Vagina (tissue), 2 donors: ENCODE results near the gene VWA5A. TPM values are rescaled to one million over a fixed set of nuclear protein-coding genes. Genes with fewer than 3 reads are reported as not detected.
A peak's percentile ranks its signal among the peaks of the same experiment; 100 is the strongest.

ENCODE experiments used
- DNase-seq, 2 donors: peaks; one replicate each; pipeline ENCODE4 v3.0.0-alpha.2; 2017; ENCODE audit errors: extremely low spot score in 2 of 2
- H3K27ac ChIP-seq: fragments of 200-600 bp; sonication (generic); one replicate; pipeline ENCODE4 v1.5.1; 2019
- H3K27me3 ChIP-seq: fragments of 200-600 bp; sonication (generic); one replicate; pipeline ENCODE4 v1.5.1; 2019
- H3K36me3 ChIP-seq, 2 donors: fragments of 200-600 bp; sonication (generic); one replicate each; pipeline ENCODE4 v1.5.1; 2017 to 2019
- H3K4me1 ChIP-seq: fragments of 200-600 bp; sonication (generic); one replicate; pipeline ENCODE4 v1.5.1; 2019
- H3K4me3 ChIP-seq, 2 donors: fragments of 200-600 bp; sonication (generic); 1 replicate in 1 of 2; 2 replicates in 1 of 2; pipeline ENCODE4 v1.5.1; 2016 to 2019
- H3K9me3 ChIP-seq: fragments of 200-600 bp; sonication (generic); one replicate; pipeline ENCODE4 v1.5.1; 2019
- CTCF ChIP-seq, 3 experiments: fragments of 450-650 bp in 2 of 3; fragments of 200-600 bp in 1 of 3; sonication (generic) in 1 of 3; IDR thresholded peaks; one replicate each; pipeline ENCODE4 v1.5.1; 2017 to 2019; ENCODE audit warnings: antibody characterized with exemption in 3 of 3, mild to moderate bottlenecking in 2 of 3, moderate library complexity in 2 of 3
- POLR2A ChIP-seq, 2 donors: fragments of 450-650 bp; IDR thresholded peaks; one replicate each; pipeline ENCODE4 v1.6.1; 2017; ENCODE audit warnings: antibody characterized with exemption in 2 of 2, mild to moderate bottlenecking in 2 of 2, moderate library complexity in 2 of 2
- POLR2AphosphoS5 ChIP-seq, 2 donors: sonication (generic); formaldehyde crosslinking; IDR thresholded peaks; one replicate each; pipeline ENCODE4 v1.9.0; 2017; ENCODE audit warnings: antibody characterized with exemption in 2 of 2, mild to moderate bottlenecking in 2 of 2, low read depth in 1 of 2; ENCODE audit not compliant: insufficient read depth in 1 of 2
- intact Hi-C: fragments of 100-400 bp; cut with DNase I; formaldehyde crosslinking; loops from one replicate; pipeline ENCODE4 v1.15.1; 2023
- total RNA-seq: library from RNA; depleted of rRNA; stranded (reverse); fragments of >200 nt; gene quantifications from one replicate; pipeline ENCODE4 v1.2.3, GENCODE V29; 2016

The VWA5A gene
- total RNA-seq, 1 donor from 2014 or later: 17.9 TPM

- no peak overlapping the region for H3K27ac ChIP-seq
- intact Hi-C loops: no loop called here
- H3K27me3 ChIP-seq: peaks cover 3% of the 10 kb centered on the region
- TF ChIP-seq POLR2AphosphoS5 (IDR thresholded peaks at IDR 0.05; ENCODE audit: insufficient read depth in 1 of 2, low read depth in 1 of 2) (no peak), CTCF (IDR thresholded peaks at IDR 0.05) (no peak), POLR2A (IDR thresholded peaks at IDR 0.05) (no peak)
- H3K9me3 ChIP-seq: no peaks in the 10 kb centered on the region
- DNase-seq: no peak
- H3K36me3 ChIP-seq: no peaks in the 10 kb centered on the region
- no peak overlapping the region for H3K4me3 ChIP-seq
- peaks cover 8% of the 10 kb centered on the region for H3K4me1 ChIP-seq
Observed at GRCh38 chr11:124071623-124071948, 43.7 kb upstream of the VWA5A start.

GRCh38 chr11:124072147-124072546 lies 43.1 kb upstream of the VWA5A start:
- intact Hi-C loops: no loop called here

GRCh38 chr11:124074554-124074953 lies 40.7 kb upstream of the VWA5A start:
- Histone ChIP-seq H3K9me3 (no peaks in the 10 kb centered on the region), H3K4me1 (peaks cover 8% of the 10 kb centered on the region), H3K4me3 (no peak overlapping the region), H3K27me3 (peaks cover 3% of the 10 kb centered on the region), H3K27ac (no peak overlapping the region), H3K36me3 (no peaks in the 10 kb centered on the region)
- no peak for TF ChIP-seq POLR2AphosphoS5 (IDR thresholded peaks at IDR 0.05; ENCODE audit: insufficient read depth in 1 of 2, low read depth in 1 of 2)
- TF ChIP-seq POLR2A (IDR thresholded peaks at IDR 0.05): no peak
- no peak for TF ChIP-seq CTCF (IDR thresholded peaks at IDR 0.05)
- DNase-seq: no peak
- intact Hi-C loops: no loop called here

More at GRCh38 chr11:124072147-124072546, 43.1 kb upstream of the VWA5A start:
- no peak overlapping the region for H3K27ac ChIP-seq
- H3K27me3 ChIP-seq: peaks cover 3% of the 10 kb centered on the region
- H3K36me3 ChIP-seq: no peaks in the 10 kb centered on the region
- DNase-seq: no peak
- H3K9me3 ChIP-seq: no peaks in the 10 kb centered on the region
- no peak for TF ChIP-seq CTCF (IDR thresholded peaks at IDR 0.05)
- TF ChIP-seq POLR2A (IDR thresholded peaks at IDR 0.05): no peak
- no peak for TF ChIP-seq POLR2AphosphoS5 (IDR thresholded peaks at IDR 0.05; ENCODE audit: insufficient read depth in 1 of 2, low read depth in 1 of 2)
- no peak overlapping the region for H3K4me3 ChIP-seq
- H3K4me1 ChIP-seq: peaks cover 8% of the 10 kb centered on the region

DNA sequence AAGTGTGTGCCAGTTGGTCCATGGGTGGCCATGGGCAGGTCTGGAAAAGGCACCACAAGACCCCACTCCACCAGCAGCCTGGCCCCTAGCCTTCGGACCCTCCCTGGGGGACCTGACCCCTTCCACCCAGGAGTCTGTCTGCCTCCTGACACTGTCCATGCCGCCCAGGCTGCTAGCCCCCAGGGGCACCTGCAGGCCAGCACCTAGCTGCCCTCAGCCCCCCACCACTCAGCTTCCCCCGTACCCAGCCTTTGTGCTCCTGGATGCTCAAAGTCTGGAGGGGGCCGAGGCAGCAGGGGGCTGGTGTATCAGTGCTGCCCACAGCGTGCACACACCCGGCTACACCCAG lies 39.8 kb upstream of the VWA5A start:
- H3K27ac ChIP-seq: no peak overlapping the region
- intact Hi-C loops: no loop called here
- H3K4me3 ChIP-seq: no peak overlapping the region
- no peaks in the 10 kb centered on the region for H3K36me3 ChIP-seq
- H3K27me3 ChIP-seq: no peaks in the 10 kb centered on the region
- TF ChIP-seq POLR2AphosphoS5 (IDR thresholded peaks at IDR 0.05; ENCODE audit: insufficient read depth in 1 of 2, low read depth in 1 of 2) (no peak), CTCF (IDR thresholded peaks at IDR 0.05) (no peak), POLR2A (IDR thresholded peaks at IDR 0.05) (no peak)
- peaks cover 8% of the 10 kb centered on the region for H3K4me1 ChIP-seq
- no peak for DNase-seq
- H3K9me3 ChIP-seq: no peaks in the 10 kb centered on the region

DNA sequence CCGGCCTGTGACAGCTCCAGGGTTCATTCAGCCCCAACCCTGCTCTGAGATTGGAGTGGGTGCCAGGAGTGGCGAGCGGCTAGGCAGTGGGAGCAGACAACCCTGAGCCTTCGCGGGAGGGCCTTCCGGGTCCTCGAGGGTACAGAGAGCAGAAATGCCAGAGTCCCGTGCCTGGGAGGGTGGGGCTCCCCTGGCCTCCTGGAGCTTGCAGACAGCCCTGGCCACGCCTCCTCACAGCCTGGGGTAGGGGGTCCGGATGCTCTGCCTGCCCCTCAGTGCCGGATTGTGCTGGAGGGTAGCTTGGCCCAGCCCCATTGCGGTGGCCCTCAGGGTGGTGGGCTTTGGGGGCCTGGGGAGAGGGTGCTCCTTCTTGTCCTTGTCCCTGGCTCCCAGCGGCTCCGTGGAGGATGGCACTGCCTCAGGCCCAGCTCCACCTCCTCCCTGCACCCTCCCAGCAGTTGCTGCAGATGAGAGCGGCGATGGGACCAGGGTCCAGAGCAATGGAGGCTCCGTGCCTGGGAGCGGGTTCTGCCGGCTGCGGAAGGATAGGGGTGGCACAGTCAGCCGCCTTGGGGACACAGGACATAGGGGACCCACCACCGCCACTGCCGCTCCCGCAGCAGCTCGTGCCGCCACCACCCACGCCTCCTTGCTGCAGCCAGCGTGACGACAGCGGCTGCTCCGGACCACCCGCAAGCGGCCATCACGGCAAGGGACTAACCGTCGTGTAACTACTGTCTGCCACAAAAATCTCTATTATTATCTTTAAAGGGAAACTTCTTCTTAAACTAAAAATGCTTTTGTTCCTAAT lies 39.2 kb upstream of the VWA5A start:
- TF ChIP-seq POLR2AphosphoS5 (IDR thresholded peaks at IDR 0.05; ENCODE audit: insufficient read depth in 1 of 2, low read depth in 1 of 2) (no peak), POLR2A (IDR thresholded peaks at IDR 0.05) (no peak), CTCF (IDR thresholded peaks at IDR 0.05) (no peak)
- no peaks in the 10 kb centered on the region for H3K27me3 ChIP-seq
- peaks cover 8% of the 10 kb centered on the region for H3K4me1 ChIP-seq
- no peaks in the 10 kb centered on the region for H3K36me3 ChIP-seq
- intact Hi-C loops: no loop called here
- H3K9me3 ChIP-seq: no peaks in the 10 kb centered on the region
- peak overlapping the region; percentile 25 to 40 for H3K4me3 ChIP-seq
- H3K27ac ChIP-seq: no peak overlapping the region
- no peak for DNase-seq
